ENCODE data around the gene TTLL9. TPM values are rescaled to one million over a fixed set of nuclear protein-coding genes. Genes with fewer than 3 reads are reported as not detected.
A peak's percentile ranks its signal among the peaks of the same experiment; 100 is the strongest.

TTLL9 gene
- total RNA-seq, 5 donors from 2014 or later (not counting 1 experiment from before 2014, with no cell fraction given), result 0.16 TPM; not detected in 4

DNA sequence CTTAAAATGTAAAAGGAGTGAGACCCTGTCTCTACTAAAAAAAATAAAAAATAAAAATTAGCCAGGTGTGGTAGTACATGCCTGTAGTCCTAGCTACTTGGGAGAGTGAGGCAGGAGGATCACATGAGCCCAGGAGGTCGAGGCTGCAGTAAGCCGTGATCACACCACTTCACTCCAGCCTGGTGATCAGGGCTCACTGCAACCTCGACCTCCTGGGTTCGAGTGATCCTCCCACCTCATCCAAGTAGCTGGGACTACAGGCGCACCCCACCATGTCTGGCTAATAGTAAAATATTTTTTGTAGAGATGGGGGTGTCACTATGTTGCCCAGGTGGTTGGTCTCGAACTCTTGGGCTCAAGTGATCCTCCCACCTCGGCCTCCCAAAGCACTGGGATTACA lies 17.0 kb upstream of the TTLL9 start:
- Mint-ChIP-seq H3K27ac (no peak overlapping the region), H3K36me3 (no peaks in the 10 kb centered on the region), H3K9me3 (no peaks in the 10 kb centered on the region), H3K27me3 (peaks cover 20 to 36% of the 10 kb centered on the region in 2 donors), H3K4me1 (peaks cover 0 to 1% (median 0%) of the 10 kb centered on the region in 3 donors), H3K4me3 (no peak overlapping the region)
- POLR2A ChIA-PET, result interaction anchor here in 1 of 2 donors (0.6 kb wide), 1 partner anchor 713 kb away, joined by 3 read pairs; no protein-coding TSS in a partner anchor
- Histone ChIP-seq H3K4me3 (ENCODE audit: control insufficient read depth in 1 of 2, extremely low read depth in 1 of 2, low read length in 1 of 2) (no peak overlapping the region), H3K27ac (ENCODE audit: low read length) (no peak overlapping the region), H3K9me3 (no peaks in the 10 kb centered on the region), H3K36me3 (ENCODE audit: control insufficient read depth in 2 of 2, extremely low read depth in 1 of 2, insufficient read depth in 1 of 2, low read length in 1 of 2) (no peaks in the 10 kb centered on the region), H3K27me3 (replicated peaks in 1 of 2; ENCODE audit: control insufficient read depth in 2 of 2, extremely low read depth in 1 of 2, insufficient read depth in 2 of 2, low read length in 1 of 2) (peaks cover 0 to 67% of the 10 kb centered on the region in 2 experiments), H3K4me1 (ENCODE audit: control insufficient read depth in 1 of 2, extremely low read depth in 1 of 2, insufficient read depth in 2 of 2, low read length in 2 of 2) (peaks cover 0 to 12% of the 10 kb centered on the region in 2 experiments)
- no peak for ATAC-seq (replicated peaks in 1 of 4)
- CTCF ChIA-PET, result interaction anchor here (0.6 to 1.8 kb wide), 11 partner anchors 26 to 546 kb away, joined by 3 to 18 read pairs (median 4); partner anchors contain the start of gene PDRG1 (in 2 of the 2)
- DNase-seq, result no peak
- 85% methylated on average over 2 of the region's 7 CpGs for WGBS (ENCODE audit: insufficient coverage)

DNA sequence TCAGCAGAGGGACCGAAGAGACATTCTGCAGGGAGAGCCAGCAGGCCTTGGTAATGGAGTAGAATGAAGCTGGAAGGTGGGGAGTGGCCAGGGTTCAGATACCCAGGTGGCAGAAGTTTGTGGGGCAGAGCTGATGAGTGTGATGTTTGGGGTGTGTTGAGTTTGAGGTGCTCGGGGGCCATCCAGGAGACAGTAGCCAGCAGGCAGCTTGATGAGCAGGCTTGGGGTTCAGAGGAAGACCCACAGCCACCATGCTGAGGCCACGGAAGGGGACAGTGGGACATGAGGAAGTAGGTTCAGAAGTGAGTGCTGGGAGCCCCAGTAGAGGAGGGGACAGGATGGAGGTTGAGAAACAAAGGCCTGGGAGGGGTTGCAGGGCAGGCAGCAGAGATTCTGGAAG lies 13.9 kb upstream of the TTLL9 start:
- ChIA-PET POLR2A (no interaction called here), CTCF (interaction anchor here (0.5 to 1.0 kb wide), 3 partner anchors 10 to 798 kb away, joined by 3 to 4 read pairs (median 3); no protein-coding TSS in a partner anchor)
- Histone ChIP-seq H3K4me3 (ENCODE audit: control insufficient read depth in 1 of 2, extremely low read depth in 1 of 2, low read length in 1 of 2) (no peak overlapping the region), H3K4me1 (ENCODE audit: control insufficient read depth in 1 of 2, extremely low read depth in 1 of 2, insufficient read depth in 2 of 2, low read length in 2 of 2) (peaks cover 3 to 23% of the 10 kb centered on the region in 2 experiments), H3K9me3 (no peaks in the 10 kb centered on the region), H3K27ac (ENCODE audit: low read length) (no peak overlapping the region), H3K27me3 (replicated peaks in 1 of 2; ENCODE audit: control insufficient read depth in 2 of 2, extremely low read depth in 1 of 2, insufficient read depth in 2 of 2, low read length in 1 of 2) (peaks cover 0 to 72% of the 10 kb centered on the region in 2 experiments), H3K36me3 (ENCODE audit: control insufficient read depth in 2 of 2, extremely low read depth in 1 of 2, insufficient read depth in 1 of 2, low read length in 1 of 2) (no peaks in the 10 kb centered on the region)
- DNase-seq, result no peak
- H3K27me3 Mint-ChIP-seq, result peaks cover 9 to 34% of the 10 kb centered on the region in 2 donors
- peaks cover 6 to 9% (median 8%) of the 10 kb centered on the region in 3 donors for H3K4me1 Mint-ChIP-seq
- no peaks in the 10 kb centered on the region for H3K9me3 Mint-ChIP-seq
- 54% methylated on average over 3 of the region's 3 CpGs for WGBS (ENCODE audit: insufficient coverage)
- no peaks in the 10 kb centered on the region for H3K36me3 Mint-ChIP-seq
- H3K4me3 Mint-ChIP-seq, result no peak overlapping the region
- H3K27ac Mint-ChIP-seq, result no peak overlapping the region
- no peak for ATAC-seq (replicated peaks in 1 of 4)

DNA sequence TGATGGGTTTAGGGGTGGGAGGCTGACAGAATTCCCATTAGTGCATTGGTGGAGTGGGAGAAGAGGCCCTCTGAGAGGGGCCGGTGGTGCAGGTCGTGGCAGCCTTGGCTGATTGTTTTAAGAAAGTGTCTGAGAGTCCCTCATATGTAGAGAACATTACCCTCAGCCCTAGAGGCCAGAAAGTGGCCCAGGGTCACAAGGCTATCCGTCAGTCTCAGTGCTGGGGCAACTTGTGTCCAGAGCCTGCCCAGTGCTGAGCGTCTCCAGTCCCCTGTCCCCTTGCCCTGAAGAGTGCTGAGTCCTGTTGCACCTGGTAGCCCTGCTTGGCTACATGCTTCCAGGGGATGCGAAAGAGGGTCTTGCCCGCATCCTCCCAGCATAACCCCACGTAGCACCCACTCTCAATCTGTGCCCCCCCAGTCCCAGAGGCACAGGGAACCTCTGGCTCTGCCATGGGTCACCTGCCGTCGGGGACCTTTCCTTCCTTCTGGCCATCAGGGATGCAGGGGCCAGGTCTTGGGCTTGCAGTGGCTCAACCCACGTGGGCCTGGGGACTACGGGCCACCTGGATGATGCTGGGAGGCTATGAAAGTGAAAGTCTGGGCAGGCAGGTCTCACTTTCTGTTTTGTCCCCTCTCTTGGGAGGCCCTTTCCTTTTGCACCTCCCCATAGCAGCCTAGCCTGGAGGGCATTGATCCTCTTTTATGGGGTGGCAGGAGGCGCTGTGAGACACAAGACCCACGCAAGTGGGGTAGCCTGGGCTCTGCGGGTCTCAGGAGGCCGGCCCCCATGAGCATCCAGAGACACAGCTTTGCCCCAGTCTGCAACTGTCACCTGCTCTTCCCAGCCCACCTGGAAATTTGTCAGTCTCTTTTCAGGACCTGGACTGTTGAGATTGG lies 12.3 kb upstream of the TTLL9 start:
- no peak overlapping the region for H3K27ac ChIP-seq (ENCODE audit: low read length)
- ATAC-seq (replicated peaks in 1 of 4), result no peak
- ChIA-PET POLR2A (no interaction called here), CTCF (interaction anchor here in 1 of 2 donors (0.7 kb wide), 1 partner anchor 431 kb away, joined by 3 read pairs; no protein-coding TSS in a partner anchor)
- Mint-ChIP-seq H3K36me3 (no peaks in the 10 kb centered on the region), H3K4me1 (peaks cover 11 to 15% (median 12%) of the 10 kb centered on the region in 3 donors), H3K27me3 (peaks cover 9 to 34% of the 10 kb centered on the region in 2 donors), H3K27ac (no peak overlapping the region), H3K9me3 (no peaks in the 10 kb centered on the region), H3K4me3 (no peak overlapping the region)
- no peak overlapping the region for H3K4me3 ChIP-seq (ENCODE audit: control insufficient read depth in 1 of 2, extremely low read depth in 1 of 2, low read length in 1 of 2)
- no peaks in the 10 kb centered on the region for H3K36me3 ChIP-seq (ENCODE audit: control insufficient read depth in 2 of 2, extremely low read depth in 1 of 2, insufficient read depth in 1 of 2, low read length in 1 of 2)
- H3K9me3 ChIP-seq, result no peaks in the 10 kb centered on the region
- WGBS (ENCODE audit: insufficient coverage), result 72% methylated on average over 8 of the region's 15 CpGs
- peaks cover 3 to 19% of the 10 kb centered on the region in 2 experiments for H3K4me1 ChIP-seq (ENCODE audit: control insufficient read depth in 1 of 2, extremely low read depth in 1 of 2, insufficient read depth in 2 of 2, low read length in 2 of 2)
- DNase-seq, result no peak
- H3K27me3 ChIP-seq (replicated peaks in 1 of 2; ENCODE audit: control insufficient read depth in 2 of 2, extremely low read depth in 1 of 2, insufficient read depth in 2 of 2, low read length in 1 of 2), result peaks cover 0 to 64% of the 10 kb centered on the region in 2 experiments

DNA sequence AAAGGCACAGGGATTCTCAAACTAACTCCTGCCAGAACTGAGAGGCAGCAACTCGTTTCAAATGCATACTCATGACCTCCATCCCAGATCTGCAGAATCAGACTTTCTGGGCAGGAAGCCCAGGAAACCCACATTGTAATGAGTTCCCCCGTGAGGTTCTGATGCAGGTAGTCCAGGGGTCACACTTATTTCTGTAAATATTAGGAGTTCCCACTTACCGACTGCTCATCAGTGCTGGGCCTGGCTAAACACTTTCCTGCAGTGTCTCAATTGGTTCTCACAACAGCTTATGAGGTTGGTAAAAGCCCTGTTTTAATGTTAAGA lies 11.7 kb upstream of the TTLL9 start:
- Mint-ChIP-seq H3K36me3 (no peaks in the 10 kb centered on the region), H3K9me3 (no peaks in the 10 kb centered on the region), H3K27me3 (peaks cover 8 to 33% of the 10 kb centered on the region in 2 donors), H3K4me1 (peaks cover 11 to 15% (median 12%) of the 10 kb centered on the region in 3 donors), H3K27ac (no peak overlapping the region), H3K4me3 (no peak overlapping the region)
- ATAC-seq (replicated peaks in 1 of 4), result no peak
- H3K4me3 ChIP-seq (ENCODE audit: control insufficient read depth in 1 of 2, extremely low read depth in 1 of 2, low read length in 1 of 2), result no peak overlapping the region
- no CpG with 5 or more reads among the region's 3 CpGs for WGBS (ENCODE audit: insufficient coverage)
- no peak for DNase-seq
- peaks cover 0 to 61% of the 10 kb centered on the region in 2 experiments for H3K27me3 ChIP-seq (replicated peaks in 1 of 2; ENCODE audit: control insufficient read depth in 2 of 2, extremely low read depth in 1 of 2, insufficient read depth in 2 of 2, low read length in 1 of 2)
- no peaks in the 10 kb centered on the region for H3K36me3 ChIP-seq (ENCODE audit: control insufficient read depth in 2 of 2, extremely low read depth in 1 of 2, insufficient read depth in 1 of 2, low read length in 1 of 2)
- CTCF ChIA-PET, result interaction anchor here in 1 of 2 donors (0.6 kb wide), 1 partner anchor 72 kb away, joined by 3 read pairs; no protein-coding TSS in a partner anchor
- no peaks in the 10 kb centered on the region for H3K9me3 ChIP-seq
- H3K4me1 ChIP-seq (ENCODE audit: control insufficient read depth in 1 of 2, extremely low read depth in 1 of 2, insufficient read depth in 2 of 2, low read length in 2 of 2), result peaks cover 3 to 19% of the 10 kb centered on the region in 2 experiments
- POLR2A ChIA-PET, result no interaction called here
- H3K27ac ChIP-seq (ENCODE audit: low read length), result no peak overlapping the region

GRCh38 chr20:31859266-31859997 lies 11.0 kb upstream of the TTLL9 start:
- Mint-ChIP-seq H3K4me3 (no peak overlapping the region), H3K27me3 (peaks cover 5 to 30% of the 10 kb centered on the region in 2 donors), H3K9me3 (no peaks in the 10 kb centered on the region), H3K4me1 (peaks cover 11 to 15% (median 12%) of the 10 kb centered on the region in 3 donors), H3K36me3 (no peaks in the 10 kb centered on the region), H3K27ac (no peak overlapping the region)
- ATAC-seq (replicated peaks in 1 of 4), result no peak
- 90% methylated on average over 2 of the region's 5 CpGs for WGBS (ENCODE audit: insufficient coverage)
- H3K27me3 ChIP-seq (replicated peaks in 1 of 2; ENCODE audit: control insufficient read depth in 2 of 2, extremely low read depth in 1 of 2, insufficient read depth in 2 of 2, low read length in 1 of 2), result peaks cover 0 to 59% of the 10 kb centered on the region in 2 experiments
- H3K4me3 ChIP-seq (ENCODE audit: control insufficient read depth in 1 of 2, extremely low read depth in 1 of 2, low read length in 1 of 2), result no peak overlapping the region
- no peak for DNase-seq
- peaks cover 3 to 19% of the 10 kb centered on the region in 2 experiments for H3K4me1 ChIP-seq (ENCODE audit: control insufficient read depth in 1 of 2, extremely low read depth in 1 of 2, insufficient read depth in 2 of 2, low read length in 2 of 2)
- CTCF ChIA-PET, result interaction anchor here in 1 of 2 donors (0.6 to 1.0 kb wide), 3 partner anchors 13 to 72 kb away, joined by 3 read pairs; no protein-coding TSS in a partner anchor
- H3K36me3 ChIP-seq (ENCODE audit: control insufficient read depth in 2 of 2, extremely low read depth in 1 of 2, insufficient read depth in 1 of 2, low read length in 1 of 2), result no peaks in the 10 kb centered on the region
- H3K27ac ChIP-seq (ENCODE audit: low read length), result no peak overlapping the region
- no peaks in the 10 kb centered on the region for H3K9me3 ChIP-seq
- POLR2A ChIA-PET, result interaction anchor here in 1 of 2 donors (0.7 kb wide), 1 partner anchor 111 kb away, joined by 3 read pairs; no protein-coding TSS in a partner anchor

- Histone ChIP-seq H3K4me3 (ENCODE audit: control insufficient read depth in 1 of 2, extremely low read depth in 1 of 2, low read length in 1 of 2) (peak overlapping the region in 1 of 2 donors; percentile 69), H3K27ac (ENCODE audit: low read length) (no peak overlapping the region), H3K27me3 (replicated peaks in 1 of 2; ENCODE audit: control insufficient read depth in 2 of 2, extremely low read depth in 1 of 2, insufficient read depth in 2 of 2, low read length in 1 of 2) (peaks cover 0 to 59% of the 10 kb centered on the region in 2 experiments), H3K9me3 (no peaks in the 10 kb centered on the region), H3K36me3 (ENCODE audit: control insufficient read depth in 2 of 2, extremely low read depth in 1 of 2, insufficient read depth in 1 of 2, low read length in 1 of 2) (no peaks in the 10 kb centered on the region), H3K4me1 (ENCODE audit: control insufficient read depth in 1 of 2, extremely low read depth in 1 of 2, insufficient read depth in 2 of 2, low read length in 2 of 2) (peaks cover 3 to 19% of the 10 kb centered on the region in 2 experiments)
- no peaks in the 10 kb centered on the region for H3K36me3 Mint-ChIP-seq
- H3K4me3 Mint-ChIP-seq, result peak overlapping the region in 2 of 3 donors; percentile 9 to 84
- ChIA-PET CTCF (interaction anchor here in 1 of 2 donors (1.0 kb wide), 2 partner anchors 12 to 13 kb away, joined by 3 read pairs; no protein-coding TSS in a partner anchor), POLR2A (interaction anchor here (0.7 kb wide), 2 partner anchors 14 to 110 kb away, joined by 3 to 4 read pairs; no protein-coding TSS in a partner anchor)
- H3K4me1 Mint-ChIP-seq, result peaks cover 11 to 15% (median 12%) of the 10 kb centered on the region in 3 donors
- ATAC-seq (replicated peaks in 1 of 4) (no peak), DNase-seq (no peak)
- WGBS (ENCODE audit: insufficient coverage), result 90% methylated on average over 3 of the region's 7 CpGs
- peaks cover 5 to 30% of the 10 kb centered on the region in 2 donors for H3K27me3 Mint-ChIP-seq
- no peaks in the 10 kb centered on the region for H3K9me3 Mint-ChIP-seq
- no peak overlapping the region for H3K27ac Mint-ChIP-seq
Observed at GRCh38 chr20:31859998-31860380, 10.4 kb upstream of the TTLL9 start.

All from T-cell (primary cell).